MM.1S (cell line): Measurements from ENCODE around the gene MYO6.

Experiments used
- CTCF ChIP-seq: fragments of 300-600 bp; sonication (generic); IDR thresholded peaks from 2 replicates; pipeline ENCODE4 v1.5.1; 2016; ENCODE audit warnings: antibody characterized with exemption, low read length, mixed read lengths
- EZH2 ChIP-seq: fragments of 300-600 bp; sonication (generic); optimal IDR thresholded peaks from 2 replicates; pipeline ENCODE3; 2017; ENCODE audit warnings: low read depth, mild to moderate bottlenecking, antibody characterized with exemption, low read length, mixed read lengths
- EZH2phosphoT487 ChIP-seq: fragments of 300-600 bp; sonication (generic); IDR thresholded peaks from 2 replicates; pipeline ENCODE4 v1.6.1; 2018; ENCODE audit warnings: antibody characterized with exemption, low read length

GRCh38 chr6:75766387-75766786 is 17.3 kb downstream of the MYO6 start:
- TF ChIP-seq CTCF (no peak), EZH2 (no peak), EZH2phosphoT487 (no peak)
